ENCODE results near the gene ZNF154. TPM values are rescaled to one million over a fixed set of nuclear protein-coding genes. Genes with fewer than 3 reads are reported as not detected.

ZNF154 gene
- total RNA-seq, 1 experiment from 2014 or later = not detected

DNA sequence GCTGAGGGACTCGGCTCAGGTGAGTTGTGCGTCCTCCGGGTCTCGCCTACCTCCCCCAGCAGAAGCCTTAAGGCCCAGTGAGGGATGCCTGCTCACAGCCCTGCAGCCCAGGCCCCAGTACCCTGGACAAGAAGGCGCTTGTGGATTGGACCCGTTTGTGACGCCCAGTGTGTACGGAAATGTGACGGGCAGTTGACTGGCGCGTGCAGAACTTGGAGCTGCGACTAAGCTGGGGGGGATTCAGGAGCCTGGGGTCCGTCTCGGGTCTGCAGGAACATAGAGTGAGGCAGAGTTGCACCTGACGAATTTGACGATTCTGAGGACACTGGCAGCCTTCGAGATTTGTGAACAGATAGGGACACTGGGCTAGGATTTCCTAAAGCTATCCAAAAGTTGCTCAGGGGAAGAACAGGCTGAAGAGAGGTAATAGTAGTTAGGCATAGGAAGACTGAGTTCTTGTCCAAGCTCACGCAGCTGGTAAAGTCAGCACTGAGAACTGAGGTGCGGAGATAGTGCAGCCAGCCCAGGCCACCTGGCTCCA, 26.7 kb downstream of the ZNF154 start:
- DNase-seq (ENCODE audit: low read depth) = no peak

- no peak for DNase-seq (ENCODE audit: low read depth)
These were observed 33.1 kb downstream of the ZNF154 start for GRCh38 chr19:57675881-57676280.

GRCh38 chr19:57672466-57672865, 36.5 kb downstream of the ZNF154 start:
- no peak for DNase-seq (ENCODE audit: low read depth)

GRCh38 chr19:57671124-57671895, 37.7 kb downstream of the ZNF154 start:
- DNase-seq (ENCODE audit: low read depth) = no peak

GRCh38 chr19:57668635-57669034, 40.4 kb downstream of the ZNF154 start, which contains the start of gene ZSCAN4:
Gene ZSCAN4, plus strand, starts transcription at chr19:57668935. Its CDS starts 7,211 bp downstream, at chr19:57676146.
- DNase-seq (ENCODE audit: low read depth) = no peak

DNA sequence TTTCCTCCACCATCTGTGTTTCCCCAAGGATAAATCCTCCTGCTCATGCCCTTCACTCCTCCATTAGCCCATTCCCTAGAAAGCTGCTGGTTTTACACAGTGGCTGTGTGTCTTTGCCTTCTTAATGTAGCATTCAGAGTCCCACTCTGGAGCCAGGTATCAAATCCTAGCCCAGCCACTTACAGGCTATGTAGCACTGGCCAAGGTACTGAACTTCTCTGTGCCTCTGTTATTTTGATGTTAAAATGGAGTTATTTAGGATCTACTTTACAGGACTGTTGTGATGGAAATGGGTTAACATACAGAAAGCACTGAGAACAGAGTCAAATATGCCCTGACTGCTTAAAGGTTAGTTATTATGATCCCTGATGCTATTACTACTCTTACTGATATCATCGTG, 41.8 kb downstream of the ZNF154 start:
- DNase-seq (ENCODE audit: low read depth) = no peak

- no peak for DNase-seq (ENCODE audit: low read depth)
These were observed 43.7 kb downstream of the ZNF154 start for GRCh38 chr19:57665261-57665806.

- DNase-seq (ENCODE audit: low read depth) = peak; percentile 15
These were observed 44.5 kb downstream of the ZNF154 start for GRCh38 chr19:57664269-57665127.

DNA sequence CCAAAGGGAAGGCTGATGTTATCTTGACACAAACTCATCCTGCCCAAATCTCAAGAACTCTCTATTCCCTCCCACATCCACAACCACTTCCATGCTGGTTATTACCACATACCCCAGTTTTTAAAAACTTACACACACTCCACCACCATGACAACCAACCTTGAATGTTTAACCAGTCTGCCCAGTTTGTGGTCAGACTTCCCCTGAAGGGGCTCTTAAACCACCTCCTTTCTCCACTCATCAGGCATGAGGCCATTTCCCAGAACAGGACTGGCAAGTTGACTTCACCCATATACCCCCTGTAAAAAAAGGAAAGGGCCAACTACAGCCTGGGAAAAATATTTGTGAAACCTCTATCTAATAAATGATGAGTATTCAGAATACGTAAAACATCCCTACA, 52.7 kb downstream of the ZNF154 start:
- no peak for DNase-seq (ENCODE audit: low read depth)

DNA sequence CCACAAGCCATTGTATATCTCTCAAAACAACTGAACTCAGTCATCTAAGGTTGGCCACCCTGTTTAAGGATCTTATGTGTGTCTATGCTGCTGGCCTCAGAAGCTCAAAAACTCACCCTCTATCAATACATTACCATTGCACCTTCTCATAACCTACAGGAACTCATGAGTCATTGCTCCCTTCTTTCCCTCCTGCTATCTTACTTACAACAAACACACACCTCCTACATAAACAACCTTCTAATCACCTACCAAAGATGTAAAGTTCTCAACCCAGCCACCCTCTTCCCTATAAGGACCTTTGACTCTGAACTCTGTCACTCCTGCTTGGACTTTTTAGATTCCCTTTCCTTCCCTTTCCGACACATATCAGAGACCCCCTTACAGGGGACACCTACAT, 53.6 kb downstream of the ZNF154 start:
- DNase-seq (ENCODE audit: low read depth) = no peak

DNA sequence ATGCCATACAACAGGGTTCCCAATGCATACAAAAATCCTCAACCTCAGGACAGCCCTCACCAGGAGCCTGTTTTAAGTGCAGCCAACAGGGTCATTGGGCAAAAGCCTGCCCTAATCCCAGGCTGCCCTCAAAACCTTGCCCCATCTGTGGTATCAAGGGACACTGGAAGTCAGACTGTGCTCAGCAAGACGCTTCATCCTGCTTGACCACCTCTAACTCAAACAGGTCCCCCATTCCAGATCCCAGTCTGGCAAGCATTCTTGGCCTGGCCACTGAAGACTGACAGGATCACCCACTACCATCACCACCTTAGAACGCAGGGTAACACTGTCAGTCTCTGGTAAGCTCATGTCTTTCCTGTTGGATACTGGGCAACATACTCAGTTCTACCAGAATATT, 55.3 kb downstream of the ZNF154 start:
- no peak for DNase-seq (ENCODE audit: low read depth)

DNA sequence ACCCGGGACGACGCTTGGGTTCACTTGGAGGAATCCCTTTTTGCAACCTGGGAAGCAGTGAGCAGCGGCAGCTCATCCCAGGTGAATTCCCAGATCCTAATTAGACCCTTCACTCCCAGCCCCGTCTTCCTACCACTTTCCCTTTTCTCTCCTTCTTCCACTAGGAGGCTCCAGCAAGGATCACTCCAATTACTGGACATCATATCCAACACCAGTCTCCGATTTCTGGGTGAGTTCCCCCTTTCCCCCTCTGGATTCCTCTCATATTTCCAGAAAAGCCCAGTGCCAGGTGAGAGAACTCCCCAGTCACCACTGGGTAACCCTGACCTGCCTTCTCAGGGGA, 57.4 kb downstream of the ZNF154 start:
- DNase-seq (ENCODE audit: low read depth) = no peak

GRCh38 chr19:57648331-57649003, 60.5 kb downstream of the ZNF154 start:
- no peak for DNase-seq (ENCODE audit: low read depth)

Other genes with a start within 250 kb of the ZNF154 start
- 11.3 and 18.0 TPM in 2 replicates for gene ZNF772, start 231.6 kb downstream of the ZNF154 start, total RNA-seq (2014; rRNA removed; shearing (Covaris generic))
- 6.9 and 8.0 TPM in 2 replicates for gene ZNF419, start 221.5 kb downstream of the ZNF154 start, total RNA-seq (2014; rRNA removed; shearing (Covaris generic))
- 21.9 and 22.3 TPM in 2 replicates for gene ZNF773, start 209.3 kb downstream of the ZNF154 start, total RNA-seq (2014; rRNA removed; shearing (Covaris generic))
- 3.7 and 4.2 TPM in 2 replicates for gene ZNF549, start 181.8 kb downstream of the ZNF154 start, total RNA-seq (2014; rRNA removed; shearing (Covaris generic))
- 7.4 and 9.5 TPM in 2 replicates for gene ZNF550, start 149.3 kb downstream of the ZNF154 start, total RNA-seq (2014; rRNA removed; shearing (Covaris generic))
- gene ZNF416, start 130.3 kb downstream of the ZNF154 start, total RNA-seq (2014; rRNA removed; shearing (Covaris generic)) = 5.1 and 5.2 TPM in 2 replicates
- 0.51 and 1.5 TPM in 2 replicates for gene ZIK1, start 125.1 kb downstream of the ZNF154 start, total RNA-seq (2014; rRNA removed; shearing (Covaris generic))
- gene ZNF530, start 109.3 kb downstream of the ZNF154 start, total RNA-seq (2014; rRNA removed; shearing (Covaris generic)) = 22.0 and 30.3 TPM in 2 replicates
- gene ZNF134, start 95.0 kb downstream of the ZNF154 start, total RNA-seq (2014; rRNA removed; shearing (Covaris generic)) = 25.0 and 33.3 TPM in 2 replicates
- gene ZNF211, start 76.0 kb downstream of the ZNF154 start, total RNA-seq (2014; rRNA removed; shearing (Covaris generic)) = 10.0 and 17.7 TPM in 2 replicates
- gene ZSCAN4, start 40.3 kb downstream of the ZNF154 start, total RNA-seq (2014; rRNA removed; shearing (Covaris generic)) = not detected in 2 replicates
- gene ZNF551, start 27.2 kb downstream of the ZNF154 start, total RNA-seq (2014; rRNA removed; shearing (Covaris generic)) = 17.0 and 26.8 TPM in 2 replicates
- 1.9 and 2.6 TPM in 2 replicates for gene ZNF671, start 18.4 kb upstream of the ZNF154 start, total RNA-seq (2014; rRNA removed; shearing (Covaris generic))
- gene ZNF776, start 37.6 kb upstream of the ZNF154 start, total RNA-seq (2014; rRNA removed; shearing (Covaris generic)) = 10.0 and 11.4 TPM in 2 replicates
- 11.6 and 12.1 TPM in 2 replicates for gene ZNF586, start 60.5 kb upstream of the ZNF154 start, total RNA-seq (2014; rRNA removed; shearing (Covaris generic))
- 6.7 and 8.0 TPM in 2 replicates for gene ZNF552, start 105.7 kb upstream of the ZNF154 start, total RNA-seq (2014; rRNA removed; shearing (Covaris generic))
- 21.8 and 23.5 TPM in 2 replicates for gene ZNF587B, start 121.1 kb upstream of the ZNF154 start, total RNA-seq (2014; rRNA removed; shearing (Covaris generic))
- 8.1 and 8.2 TPM in 2 replicates for gene ZNF587, start 140.7 kb upstream of the ZNF154 start, total RNA-seq (2014; rRNA removed; shearing (Covaris generic))
- 0.53 and 0.80 TPM in 2 replicates for gene ZNF814, start 179.8 kb upstream of the ZNF154 start, total RNA-seq (2014; rRNA removed; shearing (Covaris generic))
- 5.4 and 6.7 TPM in 2 replicates for gene ZNF417, start 207.4 kb upstream of the ZNF154 start, total RNA-seq (2014; rRNA removed; shearing (Covaris generic))
- gene ZNF418, start 226.2 kb upstream of the ZNF154 start, total RNA-seq (2014; rRNA removed; shearing (Covaris generic)) = 0.03 TPM in 1 of 2 replicates, not detected in the other
- gene ZNF256, start 238.5 kb upstream of the ZNF154 start, total RNA-seq (2014; rRNA removed; shearing (Covaris generic)) = 5.0 and 5.4 TPM in 2 replicates